ENCODE data around the gene RPS21. TPM values are rescaled to one million over a fixed set of nuclear protein-coding genes. Genes with fewer than 3 reads are reported as not detected.

The RPS21 gene
- total and polyA plus RNA-seq, 2 of the 13 experiments (the other 11 are each of a cell fraction or from before 2014, with no cell fraction given), result 2,647 to 11,063 TPM

GRCh38 chr20:62407221-62407992, 20.5 kb downstream of the RPS21 start, which contains the start of gene CABLES2 (continued):
- TF ChIP-seq PBX2 (CRISPR knock-in tag; IDR thresholded peaks at IDR 0.05), result no peak
- TF ChIP-seq RORA (CRISPR knock-in tag; IDR thresholded peaks at IDR 0.05), result no peak
- peak; percentile 91 for TF ChIP-seq ZNF331 (CRISPR knock-in tag; IDR thresholded peaks at IDR 0.05)
- TF ChIP-seq ZNF569 (CRISPR knock-in tag; IDR thresholded peaks at IDR 0.05; ENCODE audit: borderline replicate concordance), result no peak
- peak; percentile 88; the same call in 1 of the 2 replicates for TF ChIP-seq ZNF83 (CRISPR knock-in tag; IDR thresholded peaks at IDR 0.05; ENCODE audit: borderline replicate concordance)
- peak; percentile 80; the same call in 1 of the 2 replicates for TF ChIP-seq SAFB2 (CRISPR knock-in tag; IDR thresholded peaks at IDR 0.05; ENCODE audit: borderline replicate concordance, low read depth)
- peak; percentile 87; the same call in 1 of the 2 replicates for TF ChIP-seq ZBTB25 (CRISPR knock-in tag; IDR thresholded peaks at IDR 0.05)
- no peak for TF ChIP-seq ZNF558 (CRISPR knock-in tag; IDR thresholded peaks at IDR 0.05; ENCODE audit: borderline replicate concordance)
- TF ChIP-seq SP4 (CRISPR knock-in tag; IDR thresholded peaks at IDR 0.05), result peak; percentile 84
- TF ChIP-seq STAG1 (CRISPR knock-in tag; IDR thresholded peaks at IDR 0.05), result peak; percentile 27; the same call in 1 of the 2 replicates
- no peak for TF ChIP-seq HNRNPUL1 (IDR thresholded peaks at IDR 0.05; ENCODE audit: low read depth, low read length)
- TF ChIP-seq FOXM1 (CRISPR knock-in tag; IDR thresholded peaks at IDR 0.05), result peak; percentile 79; the same call in 1 of the 2 replicates
- peak; percentile 34 for TF ChIP-seq HNRNPK (IDR thresholded peaks at IDR 0.05; ENCODE audit: low read depth, low read length, poor library complexity, severe bottlenecking)
- TF ChIP-seq TMF1 (CRISPR knock-in tag; IDR thresholded peaks at IDR 0.05; ENCODE audit: low read depth), result peak; percentile 94; the same call in 1 of the 2 replicates
- peak; percentile 57 for TF ChIP-seq TEAD3 (CRISPR knock-in tag; optimal IDR thresholded peaks at IDR 0.05; ENCODE audit: borderline replicate concordance)
- no peak; the same call in 1 of the 2 replicates for TF ChIP-seq ZNF431 (CRISPR knock-in tag; IDR thresholded peaks at IDR 0.05; ENCODE audit: borderline replicate concordance, low read depth)
- peak; percentile 94; the same call in 1 of the 2 replicates for TF ChIP-seq KLF12 (CRISPR knock-in tag; IDR thresholded peaks at IDR 0.05; ENCODE audit: borderline replicate concordance)
- TF ChIP-seq SIX4 (CRISPR knock-in tag; IDR thresholded peaks at IDR 0.05), result peak; percentile 60; the same call in 1 of the 2 replicates
- TF ChIP-seq ZNF513 (CRISPR knock-in tag; conservative IDR thresholded peaks at IDR 0.05), result peak; percentile 96
- TF ChIP-seq CHD4 (IDR thresholded peaks at IDR 0.05; ENCODE audit: borderline replicate concordance, low read length), result peak; percentile 71; the same call in 1 of the 2 replicates
- TF ChIP-seq ZNF891 (CRISPR knock-in tag; IDR thresholded peaks at IDR 0.05), result no peak; the same call in 1 of the 2 replicates
- TF ChIP-seq PRMT3 (CRISPR knock-in tag; IDR thresholded peaks at IDR 0.05; ENCODE audit: borderline replicate concordance, low read depth), result no peak
- peak; percentile 66; the same call in 1 of the 2 replicates for TF ChIP-seq ZNF709 (CRISPR knock-in tag; IDR thresholded peaks at IDR 0.05)
- TF ChIP-seq ZNF138 (CRISPR knock-in tag; IDR thresholded peaks at IDR 0.05; ENCODE audit: low read depth), result peak; percentile 85; the same call in 1 of the 2 replicates
- no peak for TF ChIP-seq ZNF335 (CRISPR knock-in tag; IDR thresholded peaks at IDR 0.05)
- TF ChIP-seq SMC3 (IDR thresholded peaks at IDR 0.05; ENCODE audit: low read length), result no peak

Measured in HepG2 (cell line).